Fibroblast of lung (primary cell): Measurements from ENCODE around the gene GALR2. TPM values are rescaled to one million over a fixed set of nuclear protein-coding genes. Genes with fewer than 3 reads are reported as not detected.
"Not testable (repeated sequence)": the region's sequence is repeated elsewhere in the genome, so short reads cannot be mapped to it uniquely, and the experiment has no call there.

Source experiments
- DNase-seq, 2 donors: peaks; one replicate each; pipeline versions ENCODE4 v3.0.0 to v3.0.0-alpha.2; 2010; ENCODE audit warnings: low read depth in 2 of 2
- H2AFZ ChIP-seq: 2 replicates; pipeline ENCODE4 v1.5.1; 2012; ENCODE audit warnings: low read length, control low read depth, inconsistent platforms
- H3K27ac ChIP-seq: 2 replicates; pipeline ENCODE4 v1.5.1; 2011; ENCODE audit warnings: low read length, control low read depth; ENCODE audit not compliant: insufficient read depth
- H3K27me3 ChIP-seq: 2 replicates; pipeline ENCODE4 v1.5.1; 2011; ENCODE audit warnings: mild to moderate bottlenecking, low read length; ENCODE audit not compliant: control insufficient read depth, insufficient read depth
- H3K36me3 ChIP-seq: 2 replicates; pipeline ENCODE4 v1.5.1; 2011; ENCODE audit warnings: low read length; ENCODE audit not compliant: control insufficient read depth, insufficient read depth
- H3K4me1 ChIP-seq: 2 replicates; pipeline ENCODE4 v1.5.1; 2011; ENCODE audit warnings: low read length; ENCODE audit not compliant: control insufficient read depth, insufficient read depth; ENCODE audit errors: extremely low read depth
- H3K4me2 ChIP-seq: 2 replicates; pipeline ENCODE4 v1.5.1; 2011; ENCODE audit warnings: low read length, control low read depth; ENCODE audit not compliant: insufficient read depth; ENCODE audit errors: extremely low read depth
- H3K4me3 ChIP-seq, 4 experiments: fragments of 200-600 bp in 1 of 4; sonication (generic) in 1 of 4; replicated peaks in 1 of 4; 2 replicates each; pipeline ENCODE4 v1.5.1; 2011 to 2016; ENCODE audit warnings: low read length in 4 of 4, low read depth in 3 of 4, mild to moderate bottlenecking in 3 of 4, control low read depth in 2 of 4, inconsistent platforms in 1 of 4, mixed read lengths in 1 of 4; ENCODE audit not compliant: insufficient read depth in 1 of 4; ENCODE audit errors: control extremely low read depth in 1 of 4
- H3K79me2 ChIP-seq: 2 replicates; pipeline ENCODE4 v1.5.1; 2012; ENCODE audit warnings: mild to moderate bottlenecking, low read length, inconsistent platforms; ENCODE audit not compliant: control insufficient read depth, insufficient read depth
- H3K9ac ChIP-seq: 2 replicates; pipeline ENCODE4 v1.5.1; 2011; ENCODE audit warnings: mild to moderate bottlenecking, low read length, control low read depth; ENCODE audit not compliant: insufficient read depth
- H3K9me3 ChIP-seq: 2 replicates; pipeline ENCODE4 v1.5.1; 2012; ENCODE audit warnings: low read depth, low read length; ENCODE audit not compliant: control insufficient read depth, insufficient read depth
- H4K20me1 ChIP-seq: 2 replicates; pipeline ENCODE4 v1.5.1; 2011; ENCODE audit warnings: low read length; ENCODE audit not compliant: control insufficient read depth, insufficient read depth; ENCODE audit errors: extremely low read depth
- CTCF ChIP-seq, 2 donors: IDR thresholded peaks in 1 of 2; conservative IDR thresholded peaks in 1 of 2; 1 replicate in 1 of 2; 2 replicates in 1 of 2; pipeline ENCODE4 v1.5.1; 2011 to 2012; ENCODE audit warnings: low read length in 2 of 2, control low read depth in 1 of 2, inconsistent platforms in 1 of 2, low read depth in 1 of 2, mild to moderate bottlenecking in 1 of 2
- EZH2 ChIP-seq: IDR thresholded peaks from 2 replicates; pipeline ENCODE4 v1.5.1; 2012; ENCODE audit warnings: low read length, control low read depth, mild to moderate bottlenecking; ENCODE audit errors: missing control alignments
- polyA plus RNA-seq, 2 donors: library from polyadenylated mRNA; depleted of rRNA in 1 of 2; stranded (reverse) in 1 of 2; unstranded in 1 of 2; fragments of >200 nt; gene quantifications; 2 replicates each; pipeline ENCODE4 v1.2.1, GENCODE V29; 2011 to 2012; ENCODE audit warnings: missing spikeins in 1 of 2
- total RNA-seq: library from RNA; depleted of rRNA; stranded (reverse); fragments of >200 nt; gene quantifications from 2 replicates; pipeline ENCODE4 v1.2.1, GENCODE V29; 2014

GALR2 gene
- total and polyA plus RNA-seq, 2 donors (not counting 1 experiment from before 2014, with no cell fraction given): not detected

GRCh38 chr17:76038050-76038449 lies 36.5 kb upstream of the GALR2 start:
- Histone ChIP-seq H3K27me3 (no peaks in the 10 kb centered on the region), H4K20me1 (no peaks in the 10 kb centered on the region), H3K27ac (no peak overlapping the region), H2AFZ (no peak overlapping the region), H3K4me2 (no peak overlapping the region), H3K9me3 (no peaks in the 10 kb centered on the region), H3K79me2 (no peaks in the 10 kb centered on the region), H3K4me3 (no peak overlapping the region), H3K4me1 (no peaks in the 10 kb centered on the region), H3K36me3 (peaks cover 10% of the 10 kb centered on the region), H3K9ac (no peak overlapping the region)
- no peak for DNase-seq
- TF ChIP-seq EZH2 (no peak), CTCF (conservative IDR thresholded peaks at IDR 0.05 in 1 of 2, IDR thresholded peaks at IDR 0.05 in 1 of 2; ENCODE audit: low read depth in 1 of 2, low read length in 2 of 2) (no peak)

GRCh38 chr17:76039121-76039520 lies 35.5 kb upstream of the GALR2 start:
- TF ChIP-seq CTCF (conservative IDR thresholded peaks at IDR 0.05 in 1 of 2, IDR thresholded peaks at IDR 0.05 in 1 of 2; ENCODE audit: low read depth in 1 of 2, low read length in 2 of 2) (no peak), EZH2 (no peak)
- Histone ChIP-seq H3K4me1 (no peaks in the 10 kb centered on the region), H4K20me1 (no peaks in the 10 kb centered on the region), H3K9ac (no peak overlapping the region), H2AFZ (no peak overlapping the region), H3K79me2 (no peaks in the 10 kb centered on the region), H3K4me3 (no peak overlapping the region), H3K36me3 (peaks cover 17% of the 10 kb centered on the region), H3K27ac (no peak overlapping the region), H3K27me3 (no peaks in the 10 kb centered on the region), H3K9me3 (no peaks in the 10 kb centered on the region), H3K4me2 (no peak overlapping the region)
- no peak for DNase-seq

- no peaks in the 10 kb centered on the region for H4K20me1 ChIP-seq
- DNase-seq: no peak
- H3K79me2 ChIP-seq: no peaks in the 10 kb centered on the region
- no peaks in the 10 kb centered on the region for H3K4me1 ChIP-seq
- H3K9me3 ChIP-seq: no peaks in the 10 kb centered on the region
- H3K4me3 ChIP-seq: no peak overlapping the region
- no peak overlapping the region for H3K27ac ChIP-seq
- H3K4me2 ChIP-seq: no peak overlapping the region
- H3K27me3 ChIP-seq: no peaks in the 10 kb centered on the region
- no peak overlapping the region for H3K9ac ChIP-seq
- TF ChIP-seq CTCF (conservative IDR thresholded peaks at IDR 0.05 in 1 of 2, IDR thresholded peaks at IDR 0.05 in 1 of 2; ENCODE audit: low read depth in 1 of 2, low read length in 2 of 2) (no peak), EZH2 (no peak)
- no peak overlapping the region for H2AFZ ChIP-seq
- peaks cover 20% of the 10 kb centered on the region for H3K36me3 ChIP-seq
Observed at GRCh38 chr17:76040376-76040775, 34.2 kb upstream of the GALR2 start.

- not testable (repeated sequence) for H3K27ac ChIP-seq, H3K4me1 ChIP-seq, H3K27me3 ChIP-seq, H3K4me2 ChIP-seq, H3K9me3 ChIP-seq, H4K20me1 ChIP-seq, H2AFZ ChIP-seq, H3K4me3 ChIP-seq, DNase-seq, H3K9ac ChIP-seq, H3K79me2 ChIP-seq
- peaks cover 28% of the 10 kb centered on the region for H3K36me3 ChIP-seq
Observed at GRCh38 chr17:76042868-76043267, 31.7 kb upstream of the GALR2 start.

- not testable (repeated sequence) for H3K27me3 ChIP-seq, H4K20me1 ChIP-seq, H3K9me3 ChIP-seq, H2AFZ ChIP-seq, H3K27ac ChIP-seq, H3K79me2 ChIP-seq, H3K4me2 ChIP-seq, DNase-seq, H3K4me1 ChIP-seq, H3K9ac ChIP-seq, H3K4me3 ChIP-seq
- peaks cover 30% of the 10 kb centered on the region for H3K36me3 ChIP-seq
Observed at GRCh38 chr17:76044475-76045007, 30.0 kb upstream of the GALR2 start.
